HepG2 (cell line): ENCODE measurements around the gene HAP1. TPM values are rescaled to one million over a fixed set of nuclear protein-coding genes. Genes with fewer than 3 reads are reported as not detected.
A peak's percentile ranks its signal among the peaks of the same experiment; 100 is the strongest.

ENCODE experiments used
- ARID2 ChIP-seq: sonication (generic); formaldehyde crosslinking; IDR thresholded peaks from 2 replicates; pipeline ENCODE4 v1.8.1; 2022; ENCODE audit warnings: mild to moderate bottlenecking, missing genetic modification reagents, borderline replicate concordance
- ARNT2 ChIP-seq: sonication (generic); formaldehyde crosslinking; IDR thresholded peaks from 2 replicates; pipeline ENCODE4 v1.8.0; 2022; ENCODE audit warnings: mild to moderate bottlenecking, low read depth, missing genetic modification reagents, moderate library complexity
- FOSL2 ChIP-seq: sonication (generic); formaldehyde crosslinking; IDR thresholded peaks from 2 replicates; pipeline ENCODE4 v1.4.0; 2020; ENCODE audit warnings: missing genetic modification reagents
- KDM3A ChIP-seq: IDR thresholded peaks from 2 replicates; pipeline ENCODE4 v1.6.1; 2018; ENCODE audit warnings: low read depth, missing compliant biosample characterization
- MBNL3 ChIP-seq: fragments of 250-450 bp; sonication (Bioruptor Pico); conservative IDR thresholded peaks from 2 replicates; pipeline ENCODE4 v1.8.0; 2022; ENCODE audit warnings: mild to moderate bottlenecking, inconsistent platforms
- MIXL1 ChIP-seq: IDR thresholded peaks from 2 replicates; pipeline ENCODE4 v1.6.1; 2016
- MLLT10 ChIP-seq: sonication (generic); formaldehyde crosslinking; IDR thresholded peaks from 2 replicates; pipeline ENCODE4 v1.4.0; 2020; ENCODE audit warnings: missing genetic modification reagents
- MYC ChIP-seq: sonication (generic); formaldehyde crosslinking; IDR thresholded peaks from 2 replicates; pipeline ENCODE4 v1.9.0; 2021; ENCODE audit warnings: missing genetic modification reagents, borderline replicate concordance
- NCOA1 ChIP-seq: sonication (generic); formaldehyde crosslinking; IDR thresholded peaks from 2 replicates; pipeline ENCODE4 v1.9.0; 2021; ENCODE audit warnings: missing genetic modification reagents
- NFYB ChIP-seq: sonication (generic); formaldehyde crosslinking; IDR thresholded peaks from 2 replicates; pipeline ENCODE4 v1.4.0; 2020; ENCODE audit warnings: missing genetic modification reagents
- PAX8 ChIP-seq: sonication (generic); formaldehyde crosslinking; IDR thresholded peaks from 2 replicates; pipeline ENCODE4 v1.8.0; 2022; ENCODE audit warnings: mild to moderate bottlenecking, missing genetic modification reagents, borderline replicate concordance
- PCBP2 ChIP-seq: fragments of 200-400 bp; formaldehyde crosslinking; optimal IDR thresholded peaks from 2 replicates; pipeline ENCODE3; 2018; ENCODE audit warnings: low read length, low read depth; ENCODE audit not compliant: poor library complexity, severe bottlenecking
- TCF12 ChIP-seq, 2 experiments: fragments of 450-650 bp in 1 of 2; sonication (generic) in 1 of 2; formaldehyde crosslinking in 1 of 2; IDR thresholded peaks; 2 replicates each; pipeline versions ENCODE4 v1.6.1 to v1.8.0; 2017 to 2022; ENCODE audit warnings: antibody characterized with exemption in 1 of 2, mild to moderate bottlenecking in 1 of 2, missing genetic modification reagents in 1 of 2, moderate library complexity in 1 of 2
- TRIM22 ChIP-seq: fragments of 450-650 bp; IDR thresholded peaks from 2 replicates; pipeline ENCODE4 v1.6.1; 2017
- ZGPAT ChIP-seq: IDR thresholded peaks from 2 replicates; pipeline ENCODE4 v1.6.1; 2016; ENCODE audit warnings: mild to moderate bottlenecking
- ZIK1 ChIP-seq: sonication (generic); formaldehyde crosslinking; IDR thresholded peaks from 2 replicates; pipeline ENCODE4 v1.5.0; 2020; ENCODE audit warnings: mild to moderate bottlenecking, low read depth, missing genetic modification reagents, borderline replicate concordance
- ZNF12 ChIP-seq: sonication (generic); formaldehyde crosslinking; IDR thresholded peaks from 2 replicates; pipeline ENCODE4 v1.5.0; 2020; ENCODE audit warnings: missing genetic modification reagents
- ZNF138 ChIP-seq: sonication (generic); formaldehyde crosslinking; IDR thresholded peaks from 2 replicates; pipeline ENCODE4 v1.5.0; 2020; ENCODE audit warnings: mild to moderate bottlenecking, low read depth, missing genetic modification reagents
- ZNF20 ChIP-seq: sonication (generic); formaldehyde crosslinking; IDR thresholded peaks from 2 replicates; pipeline ENCODE4 v1.4.0; 2020; ENCODE audit warnings: mild to moderate bottlenecking, moderate library complexity, missing genetic modification reagents
- ZNF235 ChIP-seq: sonication (generic); formaldehyde crosslinking; IDR thresholded peaks from 2 replicates; pipeline ENCODE4 v1.8.1; 2023; ENCODE audit warnings: mild to moderate bottlenecking, missing genetic modification reagents, borderline replicate concordance
- ZNF547 ChIP-seq: sonication (generic); formaldehyde crosslinking; IDR thresholded peaks from 2 replicates; pipeline ENCODE4 v1.5.1; 2020; ENCODE audit warnings: mild to moderate bottlenecking, missing genetic modification reagents
- ZNF740 ChIP-seq: sonication (generic); formaldehyde crosslinking; IDR thresholded peaks from 2 replicates; pipeline ENCODE4 v1.4.0; 2020; ENCODE audit warnings: missing genetic modification reagents
- ZNF841 ChIP-seq: sonication (generic); formaldehyde crosslinking; IDR thresholded peaks from 2 replicates; pipeline ENCODE4 v1.8.1; 2023; ENCODE audit warnings: missing genetic modification reagents, borderline replicate concordance
- polyA plus RNA-seq, 8 experiments: library from polyadenylated mRNA; depleted of rRNA in 3 of 8; stranded (reverse) in 7 of 8; unstranded in 1 of 8; fragments of >200 nt; fragmentation: Illumina TruSeq in 4 of 8; extraction: Trizol in 4 of 8; gene quantifications; 2 replicates each; pipeline versions ENCODE4 v1.2.1 to v1.2.3, GENCODE V29; 2011 to 2016; ENCODE audit warnings: low read depth in 4 of 8, missing spikeins in 1 of 8, mixed read lengths in 1 of 8; ENCODE audit not compliant: insufficient read depth in 1 of 8
- total RNA-seq, 5 experiments: library from RNA; depleted of rRNA; stranded (reverse); fragments of >200 nt; fragmentation: Illumina TruSeq; extraction: Trizol; gene quantifications; 2 replicates each; pipeline ENCODE4 v1.2.3, GENCODE V29; 2016; ENCODE audit warnings: low read depth in 1 of 5
- TF ChIP-seq, protein P1 (sequence below): sonication (generic); formaldehyde crosslinking; IDR thresholded peaks from 2 replicates; pipeline ENCODE4 v1.5.0; 2020; ENCODE audit warnings: mild to moderate bottlenecking, missing genetic modification reagents, borderline replicate concordance

Gene HAP1
- total and polyA plus RNA-seq, 2 of the 13 experiments (the other 11 are each of a cell fraction or from before 2014, with no cell fraction given) = 0.07 TPM

GRCh38 chr17:41739661-41740352, 5.4 kb upstream of the HAP1 start (continued):
- TF ChIP-seq ZGPAT (0 out of 2 replicates have a peak, but pooled peaks have one; percentile 21), ZNF12 (no peak), MBNL3 (CRISPR knock-in tag) (no peak), ARID2 (no peak), KDM3A (0 out of 2 replicates have a peak, but pooled peaks have one; percentile 58), ZNF841 (CRISPR knock-in tag) (no peak), ZNF235 (CRISPR knock-in tag) (no peak), TRIM22 (no peak), ZNF547 (no peak), MIXL1 (CRISPR knock-in tag) (no peak), ZIK1 (CRISPR knock-in tag) (no peak), ARNT2 (CRISPR knock-in tag) (no peak), MLLT10 (CRISPR knock-in tag) (no peak), TCF12 (IDR thresholded peaks at IDR 0.05) (no peak), TCF12 (CRISPR knock-in tag; IDR thresholded peaks at IDR 0.05) (no peak), PAX8 (CRISPR knock-in tag) (no peak), PCBP2 (no peak), NCOA1 (CRISPR knock-in tag) (no peak), ZNF138 (CRISPR knock-in tag) (no peak), MYC (CRISPR knock-in tag) (0 out of 2 replicates have a peak, but pooled peaks have one; percentile 1), NFYB (CRISPR knock-in tag) (no peak), ZNF740 (CRISPR knock-in tag) (no peak), ZNF20 (no peak), FOSL2 (CRISPR knock-in tag) (0 out of 2 replicates have a peak, but pooled peaks have one; percentile 4)
- TF ChIP-seq, protein P1, sequence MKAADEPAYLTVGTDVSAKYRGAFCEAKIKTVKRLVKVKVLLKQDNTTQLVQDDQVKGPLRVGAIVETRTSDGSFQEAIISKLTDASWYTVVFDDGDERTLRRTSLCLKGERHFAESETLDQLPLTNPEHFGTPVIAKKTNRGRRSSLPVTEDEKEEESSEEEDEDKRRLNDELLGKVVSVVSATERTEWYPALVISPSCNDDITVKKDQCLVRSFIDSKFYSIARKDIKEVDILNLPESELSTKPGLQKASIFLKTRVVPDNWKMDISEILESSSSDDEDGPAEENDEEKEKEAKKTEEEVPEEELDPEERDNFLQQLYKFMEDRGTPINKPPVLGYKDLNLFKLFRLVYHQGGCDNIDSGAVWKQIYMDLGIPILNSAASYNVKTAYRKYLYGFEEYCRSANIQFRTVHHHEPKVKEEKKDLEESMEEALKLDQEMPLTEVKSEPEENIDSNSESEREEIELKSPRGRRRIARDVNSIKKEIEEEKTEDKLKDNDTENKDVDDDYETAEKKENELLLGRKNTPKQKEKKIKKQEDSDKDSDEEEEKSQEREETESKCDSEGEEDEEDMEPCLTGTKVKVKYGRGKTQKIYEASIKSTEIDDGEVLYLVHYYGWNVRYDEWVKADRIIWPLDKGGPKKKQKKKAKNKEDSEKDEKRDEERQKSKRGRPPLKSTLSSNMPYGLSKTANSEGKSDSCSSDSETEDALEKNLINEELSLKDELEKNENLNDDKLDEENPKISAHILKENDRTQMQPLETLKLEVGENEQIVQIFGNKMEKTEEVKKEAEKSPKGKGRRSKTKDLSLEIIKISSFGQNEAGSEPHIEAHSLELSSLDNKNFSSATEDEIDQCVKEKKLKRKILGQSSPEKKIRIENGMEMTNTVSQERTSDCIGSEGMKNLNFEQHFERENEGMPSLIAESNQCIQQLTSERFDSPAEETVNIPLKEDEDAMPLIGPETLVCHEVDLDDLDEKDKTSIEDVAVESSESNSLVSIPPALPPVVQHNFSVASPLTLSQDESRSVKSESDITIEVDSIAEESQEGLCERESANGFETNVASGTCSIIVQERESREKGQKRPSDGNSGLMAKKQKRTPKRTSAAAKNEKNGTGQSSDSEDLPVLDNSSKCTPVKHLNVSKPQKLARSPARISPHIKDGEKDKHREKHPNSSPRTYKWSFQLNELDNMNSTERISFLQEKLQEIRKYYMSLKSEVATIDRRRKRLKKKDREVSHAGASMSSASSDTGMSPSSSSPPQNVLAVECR (CRISPR knock-in tag) = 0 out of 2 replicates have a peak, but pooled peaks have one; percentile 23
